Tibial nerve (tissue), 4 donors: ENCODE measurements around the gene SMARCA4. TPM values are rescaled to one million over a fixed set of nuclear protein-coding genes. Genes with fewer than 3 reads are reported as not detected.
"Not testable (repeated sequence)": the region's sequence is repeated elsewhere in the genome, so short reads cannot be mapped to it uniquely, and the experiment has no call there.

Experiments
- DNase-seq, 2 donors: peaks; one replicate each; pipeline ENCODE4 v3.0.0-alpha.2; 2019; ENCODE audit warnings: low spot score in 2 of 2
- H3K27ac ChIP-seq, 4 donors: fragments of 200-600 bp; sonication (generic) in 3 of 4; one replicate each; pipeline ENCODE4 v1.5.1; 2017 to 2019; ENCODE audit warnings: mild to moderate bottlenecking in 1 of 4
- H3K27me3 ChIP-seq, 2 donors: fragments of 200-600 bp; sonication (generic) in 1 of 2; one replicate each; pipeline versions ENCODE4 v1.5.1 to v1.6.0; 2017 to 2019
- H3K36me3 ChIP-seq, 3 donors: fragments of 200-600 bp; sonication (generic); one replicate each; pipeline ENCODE4 v1.5.1; 2018 to 2019
- H3K4me1 ChIP-seq, 4 donors: fragments of 200-600 bp; sonication (generic) in 3 of 4; one replicate each; pipeline ENCODE4 v1.5.1; 2017 to 2019
- H3K4me3 ChIP-seq, 4 donors: fragments of 200-600 bp; sonication (generic) in 3 of 4; one replicate each; pipeline ENCODE4 v1.5.1; 2017 to 2019; ENCODE audit warnings: mild to moderate bottlenecking in 1 of 4, moderate library complexity in 1 of 4
- H3K9me3 ChIP-seq, 4 donors: fragments of 200-600 bp; sonication (generic) in 3 of 4; one replicate each; pipeline ENCODE4 v1.5.1; 2017 to 2019
- EP300 ChIP-seq, 2 donors: sonication (generic); formaldehyde crosslinking; IDR thresholded peaks; one replicate each; pipeline ENCODE4 v1.6.1; 2017; ENCODE audit warnings: antibody characterized with exemption in 2 of 2, mild to moderate bottlenecking in 1 of 2
- POLR2A ChIP-seq, 2 donors: fragments of 450-650 bp; IDR thresholded peaks; one replicate each; pipeline ENCODE4 v1.6.1; 2017; ENCODE audit warnings: antibody characterized with exemption in 2 of 2, mild to moderate bottlenecking in 2 of 2, moderate library complexity in 2 of 2
- WGBS, 2 donors: methylation state at CpG; one replicate each; pipeline ENCODE4 v1.1.5; 2018; 5-methylcytosine and 5-hydroxymethylcytosine counted together
- total RNA-seq, 4 donors: library from RNA; depleted of rRNA; stranded (reverse); fragments of >200 nt; gene quantifications; one replicate each; pipeline ENCODE4 v1.1.0, GENCODE V29; 2016
- TF ChIP-seq, protein P1 (sequence below), 5 experiments: fragments of 200-600 bp in 3 of 5; fragments of 450-650 bp in 2 of 5; sonication (generic) in 3 of 5; IDR thresholded peaks; one replicate each; pipeline ENCODE4 v1.5.1; 2016 to 2019; ENCODE audit warnings: antibody characterized with exemption in 5 of 5, mild to moderate bottlenecking in 3 of 5, moderate library complexity in 2 of 5

Gene SMARCA4
- total RNA-seq, 4 donors from 2014 or later, result 54.2 to 122 (median 73.9) TPM

- Histone ChIP-seq H3K36me3 (no peaks in the 10 kb centered on the region), H3K4me3 (no peak overlapping the region), H3K9me3 (no peaks in the 10 kb centered on the region), H3K27me3 (no peaks in the 10 kb centered on the region), H3K4me1 (peaks cover 0 to 75% (median 46%) of the 10 kb centered on the region in 4 donors), H3K27ac (peak overlapping the region; percentile 95 to 99 (median 98))
- no peak for DNase-seq
- WGBS, 2 donors, result 76 to 82% methylated on average over 4 of the region's 4 CpGs
- TF ChIP-seq POLR2A (IDR thresholded peaks at IDR 0.05) (no peak), EP300 (IDR thresholded peaks at IDR 0.05) (no peak)
- TF ChIP-seq, protein P1, sequence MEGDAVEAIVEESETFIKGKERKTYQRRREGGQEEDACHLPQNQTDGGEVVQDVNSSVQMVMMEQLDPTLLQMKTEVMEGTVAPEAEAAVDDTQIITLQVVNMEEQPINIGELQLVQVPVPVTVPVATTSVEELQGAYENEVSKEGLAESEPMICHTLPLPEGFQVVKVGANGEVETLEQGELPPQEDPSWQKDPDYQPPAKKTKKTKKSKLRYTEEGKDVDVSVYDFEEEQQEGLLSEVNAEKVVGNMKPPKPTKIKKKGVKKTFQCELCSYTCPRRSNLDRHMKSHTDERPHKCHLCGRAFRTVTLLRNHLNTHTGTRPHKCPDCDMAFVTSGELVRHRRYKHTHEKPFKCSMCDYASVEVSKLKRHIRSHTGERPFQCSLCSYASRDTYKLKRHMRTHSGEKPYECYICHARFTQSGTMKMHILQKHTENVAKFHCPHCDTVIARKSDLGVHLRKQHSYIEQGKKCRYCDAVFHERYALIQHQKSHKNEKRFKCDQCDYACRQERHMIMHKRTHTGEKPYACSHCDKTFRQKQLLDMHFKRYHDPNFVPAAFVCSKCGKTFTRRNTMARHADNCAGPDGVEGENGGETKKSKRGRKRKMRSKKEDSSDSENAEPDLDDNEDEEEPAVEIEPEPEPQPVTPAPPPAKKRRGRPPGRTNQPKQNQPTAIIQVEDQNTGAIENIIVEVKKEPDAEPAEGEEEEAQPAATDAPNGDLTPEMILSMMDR (IDR thresholded peaks at IDR 0.05), result no peak
Measured at GRCh38 chr19:11087870-11088505, 127.2 kb downstream of the SMARCA4 start.

DNA sequence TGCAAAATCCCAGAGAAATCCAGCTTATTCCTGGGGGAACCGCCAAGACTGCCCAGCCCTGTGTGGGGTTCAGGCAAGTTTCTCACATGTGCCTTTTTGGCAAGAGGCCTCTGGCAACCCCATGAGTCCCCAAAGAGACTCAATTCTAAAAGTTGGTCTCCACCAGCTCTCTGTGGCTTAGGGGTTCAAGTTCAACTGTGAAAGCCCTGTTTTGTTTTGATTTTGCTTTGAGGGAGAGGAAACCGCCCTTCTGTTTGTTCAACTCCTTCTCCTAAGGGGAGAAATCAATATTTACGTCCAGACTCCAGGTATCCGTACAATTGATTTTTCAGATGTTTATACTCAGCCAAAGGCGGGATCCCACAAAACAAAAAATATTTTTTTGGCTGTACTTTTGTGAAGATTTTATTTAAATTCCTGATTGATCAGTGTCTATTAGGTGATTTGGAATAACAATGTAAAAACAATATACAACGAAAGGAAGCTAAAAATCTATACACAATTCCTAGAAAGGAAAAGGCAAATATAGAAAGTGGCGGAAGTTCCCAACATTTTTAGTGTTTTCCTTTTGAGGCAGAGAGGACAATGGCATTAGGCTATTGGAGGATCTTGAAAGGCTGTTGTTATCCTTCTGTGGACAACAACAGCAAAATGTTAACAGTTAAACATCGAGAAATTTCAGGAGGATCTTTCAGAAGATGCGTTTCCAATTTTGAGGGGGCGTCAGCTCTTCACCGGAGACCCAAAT is 127.8 kb downstream of the SMARCA4 start:
- Histone ChIP-seq H3K27me3 (no peaks in the 10 kb centered on the region), H3K4me3 (peak overlapping the region; percentile 58 to 77 (median 71)), H3K9me3 (no peaks in the 10 kb centered on the region), H3K27ac (peak overlapping the region; percentile 95 to 99 (median 98)), H3K4me1 (peaks cover 0 to 80% (median 49%) of the 10 kb centered on the region in 4 donors), H3K36me3 (no peaks in the 10 kb centered on the region)
- WGBS, 2 donors, result 12 to 13% methylated on average over 11 of the region's 11 CpGs
- TF ChIP-seq POLR2A (IDR thresholded peaks at IDR 0.05) (peak in 1 of 2 donors; percentile 12), EP300 (IDR thresholded peaks at IDR 0.05) (peak in 1 of 2 donors; percentile 62)
- TF ChIP-seq, protein P1 (IDR thresholded peaks at IDR 0.05), result no peak
- peak in 1 of 2 donors; percentile 38 for DNase-seq

DNA sequence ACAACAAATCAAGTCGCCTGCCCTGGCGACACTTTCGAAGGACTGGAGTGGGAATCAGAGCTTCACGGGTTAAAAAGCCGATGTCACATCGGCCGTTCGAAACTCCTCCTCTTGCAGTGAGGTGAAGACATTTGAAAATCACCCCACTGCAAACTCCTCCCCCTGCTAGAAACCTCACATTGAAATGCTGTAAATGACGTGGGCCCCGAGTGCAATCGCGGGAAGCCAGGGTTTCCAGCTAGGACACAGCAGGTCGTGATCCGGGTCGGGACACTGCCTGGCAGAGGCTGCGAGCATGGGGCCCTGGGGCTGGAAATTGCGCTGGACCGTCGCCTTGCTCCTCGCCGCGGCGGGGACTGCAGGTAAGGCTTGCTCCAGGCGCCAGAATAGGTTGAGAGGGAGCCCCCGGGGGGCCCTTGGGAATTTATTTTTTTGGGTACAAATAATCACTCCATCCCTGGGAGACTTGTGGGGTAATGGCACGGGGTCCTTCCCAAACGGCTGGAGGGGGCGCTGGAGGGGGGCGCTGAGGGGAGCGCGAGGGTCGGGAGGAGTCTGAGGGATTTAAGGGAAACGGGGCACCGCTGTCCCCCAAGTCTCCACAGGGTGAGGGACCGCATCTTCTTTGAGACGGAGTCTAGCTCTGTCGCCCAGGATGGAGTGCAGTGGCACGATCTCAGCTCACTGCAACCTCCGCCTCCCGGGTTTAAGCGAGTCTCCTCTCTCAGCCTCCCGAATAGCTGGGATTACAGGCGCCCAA is 128.6 kb downstream of the SMARCA4 start, which contains the start of gene LDLR:
Gene LDLR (plus strand): TSS at position 210 of the 760 bp plus-strand sequence. CDS start 86 bp downstream, at position 296.
- 0 to 1% methylated on average over 32 to 34 of the region's 43 CpGs for WGBS, 2 donors
- peaks cover 0 to 75% (median 45%) of the 10 kb centered on the region in 4 donors for H3K4me1 ChIP-seq
- no peaks in the 10 kb centered on the region for H3K36me3 ChIP-seq
- H3K27me3 ChIP-seq, result no peaks in the 10 kb centered on the region
- DNase-seq, result peak; percentile 76 to 78
- H3K4me3 ChIP-seq, result peak within 1 kb of the TSS; percentile 58 to 77 (median 71)
- peak within 1 kb of the TSS; percentile 95 to 99 (median 98) for H3K27ac ChIP-seq
- TF ChIP-seq, protein P1 (IDR thresholded peaks at IDR 0.05), result no peak
- TF ChIP-seq POLR2A (IDR thresholded peaks at IDR 0.05) (peak; percentile 28 to 74), EP300 (IDR thresholded peaks at IDR 0.05) (peak; percentile 93 to 94)
- no peaks in the 10 kb centered on the region for H3K9me3 ChIP-seq

GRCh38 chr19:11090014-11090263 is 129.1 kb downstream of the SMARCA4 start:
- H3K36me3 ChIP-seq, DNase-seq, H3K27me3 ChIP-seq, H3K9me3 ChIP-seq: not testable (repeated sequence)
- H3K27ac ChIP-seq, result peak overlapping the region; percentile 95 to 99 (median 98)
- WGBS, 2 donors, result 0 to 1% methylated on average over 11 to 14 of the region's 15 CpGs
- peaks cover 0 to 74% (median 43%) of the 10 kb centered on the region in 4 donors for H3K4me1 ChIP-seq
- peak overlapping the region; percentile 58 to 77 (median 71) for H3K4me3 ChIP-seq

GRCh38 chr19:11090264-11090996 is 129.6 kb downstream of the SMARCA4 start:
- Histone ChIP-seq H3K9me3 (no peaks in the 10 kb centered on the region), H3K27me3 (no peaks in the 10 kb centered on the region), H3K27ac (peak overlapping the region; percentile 95 to 99 (median 98)), H3K36me3 (no peaks in the 10 kb centered on the region), H3K4me3 (peak overlapping the region; percentile 58 to 77 (median 71)), H3K4me1 (peaks cover 0 to 74% (median 41%) of the 10 kb centered on the region in 4 donors)
- peak; percentile 97 to 98 for DNase-seq
- TF ChIP-seq EP300 (IDR thresholded peaks at IDR 0.05) (peak in 1 of 2 donors; percentile 97), POLR2A (IDR thresholded peaks at IDR 0.05) (peak; percentile 94 to 97)
- TF ChIP-seq, protein P1 (IDR thresholded peaks at IDR 0.05), result peak in 2 of 5 experiments; percentile 5 to 33
- WGBS, 2 donors, result 0 to 1% methylated on average over 6 to 24 of the region's 64 CpGs
